GM21786 (cell line): ENCODE measurements around the gene VWA5A.
A peak's percentile ranks its signal among the peaks of the same experiment; 100 is the strongest.
"Not testable (repeated sequence)": the region's sequence is repeated elsewhere in the genome, so short reads cannot be mapped to it uniquely, and the experiment has no call there.

Source experiments
- ATAC-seq: cut with Tn5 transposase; IDR thresholded peaks from one replicate; pipeline ENCODE4 v1.9.1; 2021; ENCODE audit not compliant: unreplicated experiment

VWA5A gene

GRCh38 chr11:124093330-124093729 lies 21.9 kb upstream of the VWA5A start:
- ATAC-seq, result no peak

- no peak for ATAC-seq
Measured at GRCh38 chr11:124094731-124095130, 20.5 kb upstream of the VWA5A start.

- ATAC-seq, result no peak
Measured at GRCh38 chr11:124096364-124096763, 18.9 kb upstream of the VWA5A start.

GRCh38 chr11:124098141-124098540 lies 17.1 kb upstream of the VWA5A start:
- ATAC-seq, result no peak

- ATAC-seq, result no peak
Measured at GRCh38 chr11:124101737-124102136, 13.5 kb upstream of the VWA5A start.

- no peak for ATAC-seq
Measured at GRCh38 chr11:124108156-124108555, 7.1 kb upstream of the VWA5A start.

GRCh38 chr11:124109377-124109776 lies 5.9 kb upstream of the VWA5A start:
- ATAC-seq, result no peak

GRCh38 chr11:124110201-124110600 lies 5.0 kb upstream of the VWA5A start:
- no peak for ATAC-seq

GRCh38 chr11:124113890-124114289 lies 1.4 kb upstream of the VWA5A start:
- no peak for ATAC-seq

GRCh38 chr11:124115782-124116616 lies 749 bp downstream of the VWA5A start:
- peak; percentile 20 for ATAC-seq

GRCh38 chr11:124119103-124119502 lies 3.9 kb downstream of the VWA5A start:
- no peak for ATAC-seq

- no peak for ATAC-seq
Measured at GRCh38 chr11:124120891-124121290, 5.6 kb downstream of the VWA5A start.

- ATAC-seq, result no peak
Measured at GRCh38 chr11:124122123-124122522, 6.9 kb downstream of the VWA5A start.

- ATAC-seq, result no peak
Measured at GRCh38 chr11:124123622-124124021, 8.4 kb downstream of the VWA5A start.

- not testable (repeated sequence) for ATAC-seq
Measured at GRCh38 chr11:124127134-124127533, 11.9 kb downstream of the VWA5A start.

- ATAC-seq, result no peak
Measured at GRCh38 chr11:124143034-124143433, 27.8 kb downstream of the VWA5A start.

- ATAC-seq, result no peak
Measured at GRCh38 chr11:124147951-124148350, 32.7 kb downstream of the VWA5A start.

GRCh38 chr11:124150684-124151083 lies 35.4 kb downstream of the VWA5A start:
- no peak for ATAC-seq

- no peak for ATAC-seq
Measured at GRCh38 chr11:124152770-124153407, 37.6 kb downstream of the VWA5A start.

- no peak for ATAC-seq
Measured at GRCh38 chr11:124153821-124154220, 38.6 kb downstream of the VWA5A start.

GRCh38 chr11:124159481-124159880 lies 44.2 kb downstream of the VWA5A start:
- no peak for ATAC-seq

- ATAC-seq, result no peak
Measured at GRCh38 chr11:124160986-124161385, 45.7 kb downstream of the VWA5A start.
